ENCODE results near the gene BID. TPM values are rescaled to one million over a fixed set of nuclear protein-coding genes. Genes with fewer than 3 reads are reported as not detected.

BID gene
- total and polyA plus RNA-seq, 2 of the 8 experiments (the other 6 are each of a cell fraction or from before 2014, with no cell fraction given): 39.3 to 114 TPM

DNA sequence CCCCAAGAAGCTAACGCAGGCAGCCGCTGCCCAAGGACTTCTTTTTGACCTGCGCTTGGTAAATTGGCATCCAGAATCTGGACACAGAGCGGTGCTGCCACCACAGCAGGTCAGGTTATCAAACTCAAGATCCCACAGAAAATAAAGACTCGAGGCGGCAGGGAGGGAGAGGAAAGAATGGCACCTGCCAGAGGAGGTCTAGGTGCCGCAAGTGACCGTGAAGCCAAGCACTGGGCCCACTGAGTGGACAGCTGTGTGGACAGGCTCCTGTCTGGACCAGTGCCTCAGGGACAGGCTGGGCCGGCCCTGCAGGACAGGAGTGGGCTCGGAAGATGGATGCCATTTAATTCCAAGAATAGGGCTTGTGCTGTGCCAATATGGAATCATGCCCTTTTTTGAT lies 27.4 kb downstream of the BID start:
- FAIRE-seq: no peak
- WGBS, 2 experiments (ENCODE audit: extremely low coverage in 1 of 2, insufficient coverage in 1 of 2, insufficient read length in 1 of 2, insufficient replicate concordance in 2 of 2, low coverage in 1 of 2, low lambda C conversion rate in 2 of 2, missing lambda C conversion rate in 1 of 2): 98% methylated on average over 10 of the region's 10 CpGs; no CpG with 5 or more reads in 1 of the 2 experiments
- no peak overlapping the region for H3K4ac ChIP-seq (replicated peaks; ENCODE audit: insufficient read length, low read depth, low read length)
- TF ChIP-seq CBX8 (IDR thresholded peaks at IDR 0.05; ENCODE audit: borderline replicate concordance, low read depth, low read length) (no peak), SP1 (IDR thresholded peaks at IDR 0.05; ENCODE audit: low read depth, low read length) (no peak), TBP (IDR thresholded peaks at IDR 0.05; ENCODE audit: low read depth, low read length) (no peak), CBX5 (IDR thresholded peaks at IDR 0.05; ENCODE audit: low read depth, low read length) (no peak), TAF1 (IDR thresholded peaks at IDR 0.05; ENCODE audit: low read depth, low read length) (no peak), SIN3A (conservative IDR thresholded peaks at IDR 0.05 in 1 of 2, IDR thresholded peaks at IDR 0.05 in 1 of 2; ENCODE audit: low read depth in 1 of 2, low read length in 2 of 2) (no peak), JUN (IDR thresholded peaks at IDR 0.05; ENCODE audit: low read depth, low read length) (no peak), SP4 (IDR thresholded peaks at IDR 0.05; ENCODE audit: low read length) (no peak)
- no peak overlapping the region for H3K14ac ChIP-seq (ENCODE audit: insufficient read length)
- H3K27me3 ChIP-seq (replicated peaks in 1 of 4; ENCODE audit: control insufficient read depth in 3 of 4, extremely low read depth in 1 of 4, insufficient read depth in 3 of 4, low read length in 3 of 4): no peaks in the 10 kb centered on the region
- H3K27ac ChIP-seq (ENCODE audit: low read depth, low read length): no peak overlapping the region
- H3K23ac ChIP-seq (ENCODE audit: insufficient read length): no peak overlapping the region
- H2BK15ac ChIP-seq (ENCODE audit: low read length): no peak overlapping the region
- no peaks in the 10 kb centered on the region for H3K9me3 ChIP-seq (ENCODE audit: insufficient read depth in 2 of 2, low read depth in 1 of 2, low read length in 1 of 2)
- ChIA-PET CTCF (ENCODE audit: partially characterized antibody) (interaction anchor here (0.6 to 12.0 kb wide), 2 partner anchors 41 to 1550 kb away, joined by 3 to 174 read pairs; no protein-coding TSS in a partner anchor), POLR2A (ENCODE audit: partially characterized antibody) (interaction anchor here (2.0 to 2.3 kb wide), 2 partner anchors 26 to 27 kb away, joined by 5 to 9 read pairs; partner anchors contain the start of gene BID)
- H3K56ac ChIP-seq (replicated peaks; ENCODE audit: insufficient read length, low read depth, low read length): no peak overlapping the region
- H3K4me1 ChIP-seq (replicated peaks in 1 of 4; ENCODE audit: control insufficient read depth in 3 of 4, insufficient read depth in 4 of 4, low read length in 3 of 4): peaks cover 0 to 7% (median 4%) of the 10 kb centered on the region in 4 experiments; a peak in 5 of 7 replicates
- H3K23me2 ChIP-seq (ENCODE audit: low read depth, low read length): peaks cover 2% of the 10 kb centered on the region; the same call in 1 of the 2 replicates
- H3K79me1 ChIP-seq (ENCODE audit: low read depth, low read length): peaks cover 6% of the 10 kb centered on the region; the same call in 1 of the 2 replicates
- H2BK20ac ChIP-seq (ENCODE audit: low read length): no peak overlapping the region
- H2AFZ ChIP-seq (ENCODE audit: low read length): no peak overlapping the region
- no peak overlapping the region for H2BK5ac ChIP-seq (ENCODE audit: low read depth, low read length)
- no peak overlapping the region for H3K4me3 ChIP-seq (ENCODE audit: extremely low read depth in 1 of 4, insufficient read depth in 2 of 4, low read depth in 3 of 4, low read length in 4 of 4)
- H2BK120ac ChIP-seq (replicated peaks; ENCODE audit: low read depth, low read length): no peak overlapping the region
- H4K8ac ChIP-seq (ENCODE audit: extremely low read depth, insufficient read depth, low read length): no peak overlapping the region
- no peak overlapping the region for H4K5ac ChIP-seq (ENCODE audit: insufficient read length, low read depth, low read length)
- no peak for DNase-seq (ENCODE audit: low read depth in 1 of 2, low spot score in 2 of 2)
- H2AK5ac ChIP-seq (ENCODE audit: low read depth, low read length): no peak overlapping the region
- H3K79me2 ChIP-seq (ENCODE audit: control insufficient read depth in 1 of 2, insufficient read depth in 2 of 2, low read length in 2 of 2): no peaks in the 10 kb centered on the region; a peak in 1 of 4 replicates
- no peak overlapping the region for H3K18ac ChIP-seq (ENCODE audit: extremely low read depth, low read length)
- no peak overlapping the region for H3K9ac ChIP-seq (replicated peaks in 1 of 4; ENCODE audit: extremely low read depth in 1 of 4, low read depth in 3 of 4, low read length in 3 of 4)
- no peaks in the 10 kb centered on the region for H3K36me3 ChIP-seq (ENCODE audit: control insufficient read depth in 2 of 4, insufficient read depth in 4 of 4, low read length in 3 of 4)
- H3K4me2 ChIP-seq (ENCODE audit: insufficient read depth in 1 of 2, low read depth in 2 of 2, low read length in 2 of 2): no peak overlapping the region
- no peak overlapping the region for H2BK12ac ChIP-seq (ENCODE audit: low read depth, low read length)
- H4K20me1 ChIP-seq (replicated peaks in 1 of 2; ENCODE audit: control insufficient read depth in 1 of 2, insufficient read depth in 2 of 2, low read length in 2 of 2): peaks cover 2 to 3% of the 10 kb centered on the region in 2 experiments
- no peak overlapping the region for H4K91ac ChIP-seq (replicated peaks; ENCODE audit: insufficient read length, low read length)
